GM19043 (cell line): ENCODE measurements around the gene ITGAX.
"Not testable (repeated sequence)": the region's sequence is repeated elsewhere in the genome, so short reads cannot be mapped to it uniquely, and the experiment has no call there.

Experiments used
- ATAC-seq: cut with Tn5 transposase; IDR thresholded peaks from one replicate; pipeline ENCODE4 v1.9.1; 2021; ENCODE audit warnings: low read depth; ENCODE audit not compliant: unreplicated experiment

Gene ITGAX

GRCh38 chr16:31404353-31405064, 49.5 kb downstream of the ITGAX start:
- ATAC-seq: no peak

- no peak for ATAC-seq
Observed at GRCh38 chr16:31407406-31407805, 52.4 kb downstream of the ITGAX start.

DNA sequence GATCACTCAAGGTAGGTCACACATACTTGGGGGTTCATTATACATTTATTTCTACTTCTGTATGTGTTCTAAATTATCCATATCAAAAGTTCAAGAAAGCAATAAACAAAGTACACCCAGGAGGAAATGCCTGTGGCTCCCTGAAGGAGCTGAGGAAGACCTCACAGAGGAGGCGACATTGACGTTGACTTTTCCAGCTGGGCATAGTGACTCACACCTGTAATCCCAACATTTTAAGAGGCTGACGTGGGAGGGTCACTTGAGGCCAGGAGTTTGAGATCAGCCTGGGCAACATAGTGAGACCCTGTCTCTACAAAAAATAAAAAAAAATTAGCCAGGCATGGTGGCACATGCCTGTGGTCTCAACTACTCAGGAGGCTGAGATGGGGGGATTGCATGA, 54.5 kb downstream of the ITGAX start:
- ATAC-seq: no peak

- no peak for ATAC-seq
Observed at GRCh38 chr16:31410082-31410481, 55.1 kb downstream of the ITGAX start.

- ATAC-seq: no peak
Observed at GRCh38 chr16:31411024-31411844, 56.3 kb downstream of the ITGAX start.

GRCh38 chr16:31412750-31413149, 57.8 kb downstream of the ITGAX start:
- ATAC-seq: no peak

DNA sequence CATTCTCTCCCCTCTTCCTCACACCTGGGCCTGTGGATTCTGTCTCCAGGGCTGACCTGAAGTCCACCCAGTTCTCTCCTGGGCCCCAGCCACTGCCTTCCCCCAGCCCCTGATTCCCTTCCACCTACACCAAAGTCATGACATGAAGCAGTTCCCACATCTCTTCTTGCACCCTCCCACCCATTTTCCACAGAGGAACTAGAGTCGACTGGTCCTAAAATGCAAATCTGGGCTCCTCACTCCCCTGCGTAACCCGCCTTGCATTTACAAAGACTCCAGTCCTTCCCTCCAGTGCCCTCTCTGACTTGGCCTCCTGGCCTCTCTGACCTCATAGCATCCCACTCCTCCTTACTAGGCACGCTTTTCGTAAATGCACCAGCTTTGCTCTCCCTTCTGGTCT, 58.4 kb downstream of the ITGAX start:
- no peak for ATAC-seq

DNA sequence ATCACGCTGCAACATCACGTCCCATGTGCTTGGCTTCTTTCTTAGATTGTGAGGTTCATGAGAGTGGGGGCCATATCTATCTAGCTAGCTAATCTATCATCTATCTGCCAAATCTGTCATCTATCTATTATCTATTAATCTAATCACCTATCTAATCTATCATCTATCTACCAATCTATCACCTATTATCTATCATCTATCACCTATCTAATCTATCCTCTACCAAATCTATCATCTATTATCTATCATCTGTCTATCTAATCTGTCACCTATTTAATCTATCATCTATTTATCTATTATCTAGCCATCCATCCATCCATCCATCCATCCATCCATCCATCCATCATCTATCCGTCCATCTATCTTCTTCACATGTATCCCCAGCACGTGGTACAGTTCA, 59.0 kb downstream of the ITGAX start:
- no peak for ATAC-seq

DNA sequence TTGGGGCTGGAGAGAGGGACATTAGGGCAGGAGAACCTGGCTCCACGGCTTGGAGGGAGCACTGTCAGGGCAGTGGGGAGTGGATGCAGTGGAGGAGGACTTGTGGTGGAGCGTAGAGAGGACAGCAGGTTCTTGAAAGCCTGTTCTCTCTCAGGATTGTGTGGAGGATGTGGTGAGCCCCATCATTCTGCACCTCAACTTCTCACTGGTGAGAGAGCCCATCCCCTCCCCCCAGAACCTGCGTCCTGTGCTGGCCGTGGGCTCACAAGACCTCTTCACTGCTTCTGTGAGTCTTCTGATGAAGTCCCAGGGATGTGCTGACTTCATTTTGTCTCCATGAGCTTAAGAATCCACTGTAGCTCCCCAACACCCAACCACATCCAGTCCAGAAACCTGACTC, 59.7 kb downstream of the ITGAX start:
- no peak for ATAC-seq

DNA sequence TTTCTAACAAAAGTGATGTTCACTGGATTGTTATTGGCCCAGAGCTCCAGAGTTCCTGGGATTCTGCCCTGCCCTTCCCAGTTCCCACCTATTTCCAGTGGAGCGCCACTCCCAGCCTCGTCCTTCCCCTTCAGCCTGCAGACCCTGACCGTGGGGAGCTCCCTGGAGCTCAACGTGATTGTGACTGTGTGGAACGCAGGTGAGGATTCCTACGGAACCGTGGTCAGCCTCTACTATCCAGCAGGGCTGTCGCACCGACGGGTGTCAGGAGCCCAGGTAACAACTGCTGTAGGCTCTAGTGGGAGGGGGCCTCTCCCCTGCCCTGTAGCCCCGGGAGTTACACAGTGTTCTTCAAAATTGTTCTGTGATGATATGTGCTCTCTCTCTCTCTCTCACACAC, 61.4 kb downstream of the ITGAX start:
- no peak for ATAC-seq

DNA sequence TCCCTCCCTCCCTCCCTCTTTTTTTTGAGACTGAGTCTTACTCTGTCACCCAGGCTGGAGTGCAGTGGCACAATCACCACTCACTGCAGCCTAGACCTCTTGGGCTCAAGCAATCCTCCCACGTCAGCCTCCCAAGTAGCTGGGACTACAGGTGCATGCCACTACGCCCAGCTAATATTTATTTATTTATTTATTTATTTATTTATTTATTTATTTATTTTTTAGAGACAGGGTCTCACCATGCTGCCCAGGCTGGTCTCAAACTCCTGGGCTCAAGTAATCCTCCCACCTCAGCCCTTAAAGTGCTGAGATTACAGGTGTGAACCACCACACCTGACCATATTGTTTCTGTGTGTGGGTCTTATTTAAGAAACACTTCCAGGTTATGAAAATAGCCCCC, 62.1 kb downstream of the ITGAX start:
- not testable (repeated sequence) for ATAC-seq

- no peak for ATAC-seq
Observed at GRCh38 chr16:31417916-31418315, 62.9 kb downstream of the ITGAX start.

DNA sequence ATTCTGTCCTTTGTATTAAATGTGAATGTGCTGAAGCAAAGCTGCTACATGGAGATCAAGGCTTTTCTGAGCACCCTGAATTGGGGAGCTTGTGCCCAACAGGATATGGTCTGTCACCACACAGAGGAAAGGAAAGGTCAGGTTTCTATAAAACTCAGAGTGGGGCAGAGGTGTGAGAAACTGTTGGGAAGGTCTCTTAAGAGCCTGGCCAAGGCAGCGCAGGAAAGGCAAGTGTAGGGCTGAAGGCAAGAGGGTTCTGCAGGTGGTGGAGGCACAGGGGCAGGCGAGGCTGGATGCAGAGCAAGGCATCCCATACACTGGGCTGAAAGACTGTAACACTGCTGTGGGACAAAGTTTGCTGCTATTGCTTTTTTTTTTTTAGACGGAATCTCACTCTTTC, 65.1 kb downstream of the ITGAX start:
- no peak for ATAC-seq

- ATAC-seq: no peak
Observed at GRCh38 chr16:31421587-31421986, 66.6 kb downstream of the ITGAX start.

DNA sequence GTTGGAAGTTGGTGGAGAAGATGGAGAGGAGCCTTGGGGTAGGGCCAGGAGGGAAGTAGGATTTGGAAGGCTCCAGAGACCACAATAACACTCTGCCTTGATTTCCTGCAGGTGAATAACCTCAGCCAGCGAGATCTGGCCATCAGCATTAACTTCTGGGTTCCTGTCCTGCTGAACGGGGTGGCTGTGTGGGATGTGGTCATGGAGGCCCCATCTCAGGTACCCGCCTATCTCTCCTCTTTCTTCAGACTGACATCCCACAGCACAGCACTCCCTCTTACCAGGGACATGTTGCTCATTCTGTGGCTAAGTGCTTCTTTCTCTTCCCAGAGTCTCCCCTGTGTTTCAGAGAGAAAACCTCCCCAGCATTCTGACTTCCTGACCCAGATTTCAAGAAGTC, 68.3 kb downstream of the ITGAX start:
- no peak for ATAC-seq

DNA sequence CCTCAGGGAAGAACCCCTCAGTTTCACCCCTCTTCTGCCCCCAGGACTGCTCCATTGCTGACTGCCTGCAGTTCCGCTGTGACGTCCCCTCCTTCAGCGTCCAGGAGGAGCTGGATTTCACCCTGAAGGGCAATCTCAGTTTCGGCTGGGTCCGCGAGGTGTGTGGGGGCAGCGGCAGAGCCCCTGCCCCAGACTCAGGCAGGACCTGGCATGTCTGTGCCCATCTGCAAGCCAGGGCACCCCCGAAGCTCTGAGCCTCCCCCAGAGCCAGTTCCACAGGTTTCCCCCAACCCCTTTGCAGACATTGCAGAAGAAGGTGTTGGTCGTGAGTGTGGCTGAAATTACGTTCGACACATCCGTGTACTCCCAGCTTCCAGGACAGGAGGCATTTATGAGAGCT, 68.8 kb downstream of the ITGAX start:
- ATAC-seq: no peak

DNA sequence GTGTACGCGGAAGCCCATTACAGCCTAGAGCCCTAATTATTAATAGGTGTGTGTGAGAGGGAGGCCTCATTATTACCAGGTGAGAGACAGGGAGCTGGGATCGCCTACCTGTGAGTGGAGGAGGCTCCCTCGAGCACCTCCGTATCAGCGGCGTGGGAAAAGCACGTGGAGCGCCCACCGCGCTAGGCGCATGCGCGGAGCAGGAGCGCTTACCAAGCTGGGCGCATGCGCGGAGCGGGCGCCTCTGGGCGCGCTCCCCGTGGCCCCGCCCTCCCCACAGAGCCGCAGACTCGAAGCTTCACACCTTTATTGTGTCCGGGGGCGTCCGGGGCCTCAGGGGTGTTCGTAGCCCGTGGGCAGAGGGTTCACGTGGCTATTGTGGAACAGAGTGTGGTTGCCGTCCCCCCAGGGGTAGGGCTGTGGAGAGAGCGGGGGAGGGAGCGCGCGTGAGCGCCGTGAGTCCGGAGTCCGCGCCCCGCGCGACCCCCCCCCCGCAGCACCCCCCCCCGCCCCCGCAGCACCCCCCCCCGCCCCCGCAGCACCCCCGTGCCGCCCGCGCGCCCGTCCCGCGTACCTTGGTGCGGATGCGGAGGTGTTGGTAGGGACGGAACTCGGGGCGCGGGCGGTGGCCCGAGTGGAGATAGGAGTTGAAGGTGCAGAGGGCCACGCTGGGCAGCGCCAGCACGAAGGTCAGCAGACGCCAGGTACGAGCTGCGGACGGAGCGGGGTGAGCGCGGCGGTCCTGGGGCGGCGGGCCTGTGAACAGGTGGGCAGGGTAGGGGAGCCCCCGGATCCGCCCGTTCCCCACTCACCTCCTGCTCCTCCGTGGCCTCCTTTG, 72.7 kb downstream of the ITGAX start:
- no peak for ATAC-seq

- no peak for ATAC-seq
Observed at GRCh38 chr16:31428279-31428597, 73.3 kb downstream of the ITGAX start, which contains the start of gene COX6A2. COX6A2 (minus strand) TSS chr16:31428360; CDS start chr16:31428325, 35 bp downstream.

DNA sequence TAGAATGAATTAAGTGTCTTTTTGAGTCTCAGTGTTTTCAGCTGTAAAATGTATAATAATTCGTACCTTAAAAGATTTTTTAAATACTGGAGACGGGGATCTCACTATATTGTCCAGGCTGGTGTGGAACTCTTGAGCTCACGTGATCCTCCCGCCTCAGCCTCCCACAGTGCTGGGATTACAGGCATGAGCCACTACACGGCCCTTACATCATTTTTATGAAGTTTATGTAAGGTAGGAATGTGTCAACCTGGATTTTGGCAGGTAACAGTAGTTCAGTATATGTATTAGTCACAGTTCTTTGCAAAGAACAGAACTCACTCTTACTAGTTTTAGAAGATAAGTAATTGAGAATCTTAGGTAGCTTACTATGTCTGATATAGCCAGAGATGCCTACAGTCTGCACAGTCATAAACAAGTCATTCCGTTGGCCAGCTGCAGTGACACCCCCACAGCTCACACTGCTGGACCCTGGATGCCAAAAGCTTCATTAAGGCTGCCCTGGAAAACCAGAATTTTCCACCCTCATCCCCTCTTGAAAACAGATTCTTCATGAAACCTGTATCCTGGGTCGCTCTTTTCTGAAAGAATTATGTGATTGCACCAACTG, 73.8 kb downstream of the ITGAX start:
- no peak for ATAC-seq

DNA sequence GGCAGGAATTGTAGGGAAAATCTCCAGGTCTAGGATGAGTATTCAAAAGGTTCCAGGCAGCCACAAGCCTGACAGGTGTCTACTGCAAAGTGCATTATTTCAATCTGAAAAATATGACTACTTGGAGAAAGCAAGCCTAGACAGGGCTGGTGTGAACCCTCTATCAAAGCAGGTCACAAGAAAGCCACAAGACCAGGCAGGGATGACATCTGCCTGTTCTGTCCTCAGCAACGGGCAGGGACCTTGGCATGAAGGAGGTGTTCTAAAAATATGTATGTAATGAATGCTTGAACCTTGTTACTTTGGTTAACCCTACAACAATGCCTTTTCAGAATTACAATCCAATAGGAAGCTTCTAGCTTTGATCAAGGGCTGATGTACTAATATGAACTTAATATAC, 74.3 kb downstream of the ITGAX start:
- ATAC-seq: no peak

- no peak for ATAC-seq
Observed at GRCh38 chr16:31429796-31430195, 74.8 kb downstream of the ITGAX start.
